ENCODE data around the gene GINS1. TPM values are rescaled to one million over a fixed set of nuclear protein-coding genes. Genes with fewer than 3 reads are reported as not detected.

GINS1 gene
- total and polyA plus RNA-seq, 7 donors, result 0.28 to 7.6 (median 1.2) TPM

DNA sequence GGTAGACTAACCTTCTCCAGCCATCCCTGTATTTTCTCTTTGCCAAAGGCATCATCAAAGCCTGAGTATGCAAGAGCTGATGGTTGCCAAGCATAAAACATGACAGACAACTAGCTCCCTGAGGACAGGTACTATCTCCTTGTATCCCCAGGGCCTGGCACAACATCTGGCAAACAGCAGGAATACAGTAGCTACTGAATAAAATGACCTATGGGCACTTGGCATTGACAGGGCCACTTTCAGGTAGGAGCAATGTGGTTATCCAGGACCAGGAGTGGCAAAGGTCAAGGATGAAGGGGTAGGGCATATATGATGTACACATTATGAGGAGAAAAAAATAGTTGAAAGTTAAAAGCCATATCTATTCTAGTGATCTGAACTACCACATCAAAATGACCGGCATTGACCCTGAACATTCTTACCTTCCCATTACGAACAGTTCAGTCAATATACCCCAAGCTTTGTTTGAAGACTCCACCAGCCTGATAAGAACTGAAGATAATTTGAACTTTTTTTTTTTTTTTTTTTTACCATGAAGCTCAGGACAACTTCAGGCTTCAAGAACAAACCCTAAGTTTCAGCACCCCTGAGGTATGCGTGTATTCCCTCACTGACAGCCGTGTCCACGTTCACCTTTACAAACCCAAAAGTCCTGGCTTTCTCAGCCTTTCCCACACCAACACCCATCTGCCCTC is 29.1 kb upstream of the GINS1 start:
- WGBS, 2 donors, result 94% methylated on average over 5 of the region's 5 CpGs

GRCh38 chr20:25378884-25379733 is 28.4 kb upstream of the GINS1 start:
- Histone ChIP-seq H3K4me1 (peaks cover 0 to 17% (median 11%) of the 10 kb centered on the region in 4 donors), H3K27me3 (no peaks in the 10 kb centered on the region), H3K27ac (no peak overlapping the region), H3K36me3 (no peaks in the 10 kb centered on the region), H3K9me3 (no peaks in the 10 kb centered on the region), H3K4me3 (no peak overlapping the region)
- TF ChIP-seq POLR2AphosphoS5 (IDR thresholded peaks at IDR 0.05), result no peak
- TF ChIP-seq, protein P1, sequence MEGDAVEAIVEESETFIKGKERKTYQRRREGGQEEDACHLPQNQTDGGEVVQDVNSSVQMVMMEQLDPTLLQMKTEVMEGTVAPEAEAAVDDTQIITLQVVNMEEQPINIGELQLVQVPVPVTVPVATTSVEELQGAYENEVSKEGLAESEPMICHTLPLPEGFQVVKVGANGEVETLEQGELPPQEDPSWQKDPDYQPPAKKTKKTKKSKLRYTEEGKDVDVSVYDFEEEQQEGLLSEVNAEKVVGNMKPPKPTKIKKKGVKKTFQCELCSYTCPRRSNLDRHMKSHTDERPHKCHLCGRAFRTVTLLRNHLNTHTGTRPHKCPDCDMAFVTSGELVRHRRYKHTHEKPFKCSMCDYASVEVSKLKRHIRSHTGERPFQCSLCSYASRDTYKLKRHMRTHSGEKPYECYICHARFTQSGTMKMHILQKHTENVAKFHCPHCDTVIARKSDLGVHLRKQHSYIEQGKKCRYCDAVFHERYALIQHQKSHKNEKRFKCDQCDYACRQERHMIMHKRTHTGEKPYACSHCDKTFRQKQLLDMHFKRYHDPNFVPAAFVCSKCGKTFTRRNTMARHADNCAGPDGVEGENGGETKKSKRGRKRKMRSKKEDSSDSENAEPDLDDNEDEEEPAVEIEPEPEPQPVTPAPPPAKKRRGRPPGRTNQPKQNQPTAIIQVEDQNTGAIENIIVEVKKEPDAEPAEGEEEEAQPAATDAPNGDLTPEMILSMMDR (IDR thresholded peaks at IDR 0.05), result no peak
- TF ChIP-seq POLR2A (IDR thresholded peaks at IDR 0.05), result no peak
- intact Hi-C loops (cut with DNase I), result no loop called here
- no peak for DNase-seq
- 89 to 95% methylated on average over 10 of the region's 10 CpGs for WGBS, 2 donors

More for the DNA sequence above, 29.1 kb upstream of the GINS1 start:
- TF ChIP-seq POLR2A (IDR thresholded peaks at IDR 0.05), result no peak
- TF ChIP-seq, protein P1 (IDR thresholded peaks at IDR 0.05), result no peak
- TF ChIP-seq EP300 (IDR thresholded peaks at IDR 0.05), result no peak
- no peak for TF ChIP-seq POLR2AphosphoS5 (IDR thresholded peaks at IDR 0.05)
- H3K4me3 ChIP-seq, result no peak overlapping the region
- H3K4me1 ChIP-seq, result peaks cover 0 to 17% (median 11%) of the 10 kb centered on the region in 4 donors
- H3K36me3 ChIP-seq, result no peaks in the 10 kb centered on the region
- intact Hi-C loops (cut with DNase I), result no loop called here
- H3K27me3 ChIP-seq, result no peaks in the 10 kb centered on the region
- DNase-seq, result no peak
- no peak overlapping the region for H3K27ac ChIP-seq
- no peaks in the 10 kb centered on the region for H3K9me3 ChIP-seq

DNA sequence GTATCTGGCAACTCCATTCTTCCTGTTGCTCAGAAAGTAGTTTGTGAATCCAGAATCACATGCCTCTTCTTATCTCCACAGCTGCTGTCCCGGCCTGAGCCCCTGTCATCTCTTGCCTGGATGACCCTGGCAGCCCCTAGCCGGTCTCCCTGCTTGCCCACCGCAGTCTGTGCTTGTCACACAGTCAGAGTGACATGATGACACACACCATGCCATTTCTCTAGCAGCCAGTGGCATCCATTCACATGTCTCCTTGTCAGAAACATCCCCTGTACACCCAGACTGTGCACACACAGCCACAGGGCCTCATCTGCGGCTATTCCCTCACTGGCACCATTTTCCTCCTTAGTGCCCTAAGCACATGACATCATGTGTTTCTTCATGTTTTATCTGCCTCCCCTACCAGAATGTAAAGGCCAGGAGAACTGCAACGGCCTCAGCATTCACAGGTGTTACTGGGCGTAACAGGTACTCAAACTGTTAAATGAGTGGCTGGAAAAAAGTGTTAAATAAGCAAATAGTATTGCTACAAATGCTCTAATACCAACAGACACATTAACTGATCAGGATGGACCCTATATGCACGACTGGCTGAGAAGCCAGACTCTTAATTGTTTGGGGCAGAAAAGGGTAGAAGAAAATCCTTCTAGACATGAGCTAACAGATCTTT is 26.4 kb upstream of the GINS1 start:
- H3K4me1 ChIP-seq, result peaks cover 0 to 21% (median 13%) of the 10 kb centered on the region in 4 donors
- no peaks in the 10 kb centered on the region for H3K36me3 ChIP-seq
- WGBS, 2 donors, result 93 to 95% methylated on average over 7 of the region's 7 CpGs
- no peaks in the 10 kb centered on the region for H3K27me3 ChIP-seq
- no peak for DNase-seq
- H3K4me3 ChIP-seq, result no peak overlapping the region
- intact Hi-C loops (cut with DNase I), result no loop called here
- TF ChIP-seq POLR2A (IDR thresholded peaks at IDR 0.05) (no peak), POLR2AphosphoS5 (IDR thresholded peaks at IDR 0.05) (no peak), EP300 (IDR thresholded peaks at IDR 0.05) (no peak)
- TF ChIP-seq, protein P1 (IDR thresholded peaks at IDR 0.05), result no peak
- no peak overlapping the region for H3K27ac ChIP-seq
- no peaks in the 10 kb centered on the region for H3K9me3 ChIP-seq

- DNase-seq, result no peak
- Histone ChIP-seq H3K4me3 (no peak overlapping the region), H3K4me1 (peaks cover 0 to 8% (median 2%) of the 10 kb centered on the region in 4 donors), H3K27me3 (no peaks in the 10 kb centered on the region), H3K9me3 (no peaks in the 10 kb centered on the region), H3K27ac (no peak overlapping the region), H3K36me3 (no peaks in the 10 kb centered on the region)
- intact Hi-C loops (cut with DNase I), result no loop called here
- 87 to 90% methylated on average over 5 of the region's 5 CpGs for WGBS, 2 donors
- no peak for TF ChIP-seq POLR2A (IDR thresholded peaks at IDR 0.05)
- TF ChIP-seq, protein P1 (IDR thresholded peaks at IDR 0.05), result no peak
- TF ChIP-seq POLR2AphosphoS5 (IDR thresholded peaks at IDR 0.05), result no peak
- TF ChIP-seq EP300 (IDR thresholded peaks at IDR 0.05), result no peak
Observed at GRCh38 chr20:25382704-25383370, 24.6 kb upstream of the GINS1 start.
